ENCODE results near the gene CD37. TPM values are rescaled to one million over a fixed set of nuclear protein-coding genes. Genes with fewer than 3 reads are reported as not detected.

Gene CD37
- total and polyA plus RNA-seq, 2 experiments from 2014 or later = 106 TPM; not detected in 1

DNA sequence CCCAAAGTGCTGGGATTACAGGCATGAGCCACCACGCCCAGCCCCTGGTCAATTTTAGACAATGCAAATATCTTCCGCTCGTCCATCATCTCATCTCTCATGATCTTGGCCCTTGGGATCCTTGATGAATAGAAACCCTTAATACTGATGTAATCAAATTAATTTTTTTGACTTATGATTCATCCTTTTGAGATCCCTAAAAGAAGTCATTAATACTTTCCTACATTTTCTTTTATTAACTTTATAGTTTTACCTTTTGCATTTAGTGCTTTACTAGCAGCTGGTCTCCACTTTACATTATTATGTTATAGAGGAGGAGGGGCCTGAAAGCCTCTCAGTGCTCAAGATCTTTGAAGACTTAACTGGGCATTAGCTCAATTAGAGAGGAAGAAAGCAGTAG lies 45.2 kb downstream of the CD37 start (continued):
- TF ChIP-seq, protein P1, sequence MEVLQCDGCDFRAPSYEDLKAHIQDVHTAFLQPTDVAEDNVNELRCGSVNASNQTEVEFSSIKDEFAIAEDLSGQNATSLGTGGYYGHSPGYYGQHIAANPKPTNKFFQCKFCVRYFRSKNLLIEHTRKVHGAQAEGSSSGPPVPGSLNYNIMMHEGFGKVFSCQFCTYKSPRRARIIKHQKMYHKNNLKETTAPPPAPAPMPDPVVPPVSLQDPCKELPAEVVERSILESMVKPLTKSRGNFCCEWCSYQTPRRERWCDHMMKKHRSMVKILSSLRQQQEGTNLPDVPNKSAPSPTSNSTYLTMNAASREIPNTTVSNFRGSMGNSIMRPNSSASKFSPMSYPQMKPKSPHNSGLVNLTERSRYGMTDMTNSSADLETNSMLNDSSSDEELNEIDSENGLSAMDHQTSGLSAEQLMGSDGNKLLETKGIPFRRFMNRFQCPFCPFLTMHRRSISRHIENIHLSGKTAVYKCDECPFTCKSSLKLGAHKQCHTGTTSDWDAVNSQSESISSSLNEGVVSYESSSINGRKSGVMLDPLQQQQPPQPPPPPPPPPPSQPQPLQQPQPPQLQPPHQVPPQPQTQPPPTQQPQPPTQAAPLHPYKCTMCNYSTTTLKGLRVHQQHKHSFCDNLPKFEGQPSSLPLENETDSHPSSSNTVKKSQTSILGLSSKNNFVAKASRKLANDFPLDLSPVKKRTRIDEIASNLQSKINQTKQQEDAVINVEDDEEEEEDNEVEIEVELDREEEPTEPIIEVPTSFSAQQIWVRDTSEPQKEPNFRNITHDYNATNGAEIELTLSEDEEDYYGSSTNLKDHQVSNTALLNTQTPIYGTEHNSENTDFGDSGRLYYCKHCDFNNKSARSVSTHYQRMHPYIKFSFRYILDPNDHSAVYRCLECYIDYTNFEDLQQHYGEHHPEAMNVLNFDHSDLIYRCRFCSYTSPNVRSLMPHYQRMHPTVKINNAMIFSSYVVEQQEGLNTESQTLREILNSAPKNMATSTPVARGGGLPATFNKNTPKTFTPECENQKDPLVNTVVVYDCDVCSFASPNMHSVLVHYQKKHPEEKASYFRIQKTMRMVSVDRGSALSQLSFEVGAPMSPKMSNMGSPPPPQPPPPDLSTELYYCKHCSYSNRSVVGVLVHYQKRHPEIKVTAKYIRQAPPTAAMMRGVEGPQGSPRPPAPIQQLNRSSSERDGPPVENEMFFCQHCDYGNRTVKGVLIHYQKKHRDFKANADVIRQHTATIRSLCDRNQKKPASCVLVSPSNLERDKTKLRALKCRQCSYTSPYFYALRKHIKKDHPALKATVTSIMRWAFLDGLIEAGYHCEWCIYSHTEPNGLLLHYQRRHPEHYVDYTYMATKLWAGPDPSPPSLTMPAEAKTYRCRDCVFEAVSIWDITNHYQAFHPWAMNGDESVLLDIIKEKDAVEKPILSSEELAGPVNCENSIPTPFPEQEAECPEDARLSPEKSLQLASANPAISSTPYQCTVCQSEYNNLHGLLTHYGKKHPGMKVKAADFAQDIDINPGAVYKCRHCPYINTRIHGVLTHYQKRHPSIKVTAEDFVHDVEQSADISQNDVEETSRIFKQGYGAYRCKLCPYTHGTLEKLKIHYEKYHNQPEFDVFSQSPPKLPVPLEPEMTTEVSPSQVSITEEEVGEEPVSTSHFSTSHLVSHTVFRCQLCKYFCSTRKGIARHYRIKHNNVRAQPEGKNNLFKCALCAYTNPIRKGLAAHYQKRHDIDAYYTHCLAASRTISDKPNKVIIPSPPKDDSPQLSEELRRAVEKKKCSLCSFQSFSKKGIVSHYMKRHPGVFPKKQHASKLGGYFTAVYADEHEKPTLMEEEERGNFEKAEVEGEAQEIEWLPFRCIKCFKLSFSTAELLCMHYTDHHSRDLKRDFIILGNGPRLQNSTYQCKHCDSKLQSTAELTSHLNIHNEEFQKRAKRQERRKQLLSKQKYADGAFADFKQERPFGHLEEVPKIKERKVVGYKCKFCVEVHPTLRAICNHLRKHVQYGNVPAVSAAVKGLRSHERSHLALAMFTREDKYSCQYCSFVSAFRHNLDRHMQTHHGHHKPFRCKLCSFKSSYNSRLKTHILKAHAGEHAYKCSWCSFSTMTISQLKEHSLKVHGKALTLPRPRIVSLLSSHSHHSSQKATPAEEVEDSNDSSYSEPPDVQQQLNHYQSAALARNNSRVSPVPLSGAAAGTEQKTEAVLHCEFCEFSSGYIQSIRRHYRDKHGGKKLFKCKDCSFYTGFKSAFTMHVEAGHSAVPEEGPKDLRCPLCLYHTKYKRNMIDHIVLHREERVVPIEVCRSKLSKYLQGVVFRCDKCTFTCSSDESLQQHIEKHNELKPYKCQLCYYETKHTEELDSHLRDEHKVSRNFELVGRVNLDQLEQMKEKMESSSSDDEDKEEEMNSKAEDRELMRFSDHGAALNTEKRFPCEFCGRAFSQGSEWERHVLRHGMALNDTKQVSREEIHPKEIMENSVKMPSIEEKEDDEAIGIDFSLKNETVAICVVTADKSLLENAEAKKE (CRISPR knock-in tag; IDR thresholded peaks at IDR 0.05) = no peak
- TF ChIP-seq, protein P2, sequence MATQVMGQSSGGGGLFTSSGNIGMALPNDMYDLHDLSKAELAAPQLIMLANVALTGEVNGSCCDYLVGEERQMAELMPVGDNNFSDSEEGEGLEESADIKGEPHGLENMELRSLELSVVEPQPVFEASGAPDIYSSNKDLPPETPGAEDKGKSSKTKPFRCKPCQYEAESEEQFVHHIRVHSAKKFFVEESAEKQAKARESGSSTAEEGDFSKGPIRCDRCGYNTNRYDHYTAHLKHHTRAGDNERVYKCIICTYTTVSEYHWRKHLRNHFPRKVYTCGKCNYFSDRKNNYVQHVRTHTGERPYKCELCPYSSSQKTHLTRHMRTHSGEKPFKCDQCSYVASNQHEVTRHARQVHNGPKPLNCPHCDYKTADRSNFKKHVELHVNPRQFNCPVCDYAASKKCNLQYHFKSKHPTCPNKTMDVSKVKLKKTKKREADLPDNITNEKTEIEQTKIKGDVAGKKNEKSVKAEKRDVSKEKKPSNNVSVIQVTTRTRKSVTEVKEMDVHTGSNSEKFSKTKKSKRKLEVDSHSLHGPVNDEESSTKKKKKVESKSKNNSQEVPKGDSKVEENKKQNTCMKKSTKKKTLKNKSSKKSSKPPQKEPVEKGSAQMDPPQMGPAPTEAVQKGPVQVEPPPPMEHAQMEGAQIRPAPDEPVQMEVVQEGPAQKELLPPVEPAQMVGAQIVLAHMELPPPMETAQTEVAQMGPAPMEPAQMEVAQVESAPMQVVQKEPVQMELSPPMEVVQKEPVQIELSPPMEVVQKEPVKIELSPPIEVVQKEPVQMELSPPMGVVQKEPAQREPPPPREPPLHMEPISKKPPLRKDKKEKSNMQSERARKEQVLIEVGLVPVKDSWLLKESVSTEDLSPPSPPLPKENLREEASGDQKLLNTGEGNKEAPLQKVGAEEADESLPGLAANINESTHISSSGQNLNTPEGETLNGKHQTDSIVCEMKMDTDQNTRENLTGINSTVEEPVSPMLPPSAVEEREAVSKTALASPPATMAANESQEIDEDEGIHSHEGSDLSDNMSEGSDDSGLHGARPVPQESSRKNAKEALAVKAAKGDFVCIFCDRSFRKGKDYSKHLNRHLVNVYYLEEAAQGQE (IDR thresholded peaks at IDR 0.05; ENCODE audit: unreplicated experiment) = no peak

DNA sequence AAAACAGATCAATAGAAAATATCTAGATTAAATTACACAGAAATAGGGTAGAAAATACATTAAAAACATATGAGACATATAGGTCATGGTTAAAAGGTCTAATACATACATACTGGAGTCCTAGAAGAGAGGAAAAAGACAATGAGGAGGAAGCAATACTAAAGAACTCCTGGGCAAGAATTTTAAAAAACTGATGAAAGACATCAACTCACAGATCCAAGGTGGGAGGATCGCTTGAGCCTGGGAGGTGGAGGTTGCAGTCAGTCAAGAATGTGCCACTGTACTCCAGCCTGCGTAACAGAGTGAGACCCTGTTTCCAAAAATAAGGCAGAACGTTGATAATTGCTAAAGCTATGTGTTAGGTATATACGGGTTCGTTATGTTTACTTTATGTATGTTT lies 47.4 kb downstream of the CD37 start:
- ATAC-seq (no peak), DNase-seq (ENCODE audit: low spot score) (no peak)
- H3K27ac Mint-ChIP-seq = no peak overlapping the region
- no peak overlapping the region for H3K4me3 ChIP-seq
- H3F3A ChIP-seq (replicated peaks; ENCODE audit: low read depth) = 0 out of 2 replicates have a peak, but pooled peaks cover 3% of the 10 kb centered on the region
- H3K27me3 Mint-ChIP-seq (ENCODE audit: insufficient read depth, low read depth, poor library complexity) = peaks cover 4% of the 10 kb centered on the region
- no peaks in the 10 kb centered on the region for H3K27me3 ChIP-seq (ENCODE audit: insufficient read depth)
- no peak overlapping the region for H2AFZ ChIP-seq
- H4K20me1 ChIP-seq (replicated peaks; ENCODE audit: insufficient read depth) = no peaks in the 10 kb centered on the region
- no peaks in the 10 kb centered on the region for H3K9me2 ChIP-seq (ENCODE audit: insufficient read depth)
- H3K4me2 ChIP-seq = no peak overlapping the region
- TF ChIP-seq POLR2AphosphoS5 (IDR thresholded peaks at IDR 0.05; ENCODE audit: low read depth) (no peak), STAT1 (IDR thresholded peaks at IDR 0.05; ENCODE audit: unreplicated experiment) (no peak), CREB1 (CRISPR knock-in tag; IDR thresholded peaks at IDR 0.05; ENCODE audit: low read depth) (no peak), EZH2 (IDR thresholded peaks at IDR 0.05; ENCODE audit: low read depth, unreplicated experiment) (no peak)
- TF ChIP-seq, protein P2 (IDR thresholded peaks at IDR 0.05; ENCODE audit: unreplicated experiment) = no peak
- TF ChIP-seq, protein P3, sequence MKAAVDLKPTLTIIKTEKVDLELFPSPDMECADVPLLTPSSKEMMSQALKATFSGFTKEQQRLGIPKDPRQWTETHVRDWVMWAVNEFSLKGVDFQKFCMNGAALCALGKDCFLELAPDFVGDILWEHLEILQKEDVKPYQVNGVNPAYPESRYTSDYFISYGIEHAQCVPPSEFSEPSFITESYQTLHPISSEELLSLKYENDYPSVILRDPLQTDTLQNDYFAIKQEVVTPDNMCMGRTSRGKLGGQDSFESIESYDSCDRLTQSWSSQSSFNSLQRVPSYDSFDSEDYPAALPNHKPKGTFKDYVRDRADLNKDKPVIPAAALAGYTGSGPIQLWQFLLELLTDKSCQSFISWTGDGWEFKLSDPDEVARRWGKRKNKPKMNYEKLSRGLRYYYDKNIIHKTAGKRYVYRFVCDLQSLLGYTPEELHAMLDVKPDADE (IDR thresholded peaks at IDR 0.05) = no peak
- H3K4me1 ChIP-seq (ENCODE audit: insufficient read depth) = no peaks in the 10 kb centered on the region
- H3K9me3 Mint-ChIP-seq = peaks cover 5% of the 10 kb centered on the region; the same call in 1 of the 3 replicates
- no peaks in the 10 kb centered on the region for H3K79me2 ChIP-seq (replicated peaks; ENCODE audit: insufficient read depth)
- peaks cover 2% of the 10 kb centered on the region; the same call in 1 of the 3 replicates for H3K4me1 Mint-ChIP-seq
- no peak overlapping the region for H3K4me3 Mint-ChIP-seq
- no peak overlapping the region for H3K27ac ChIP-seq (ENCODE audit: low read depth)
- no peaks in the 10 kb centered on the region for H3K36me3 ChIP-seq (ENCODE audit: insufficient read depth)
- H3K36me3 Mint-ChIP-seq (ENCODE audit: low read depth) = no peaks in the 10 kb centered on the region; the same call in 2 of the 3 replicates

All from GM23338 (cell line).